GM12892 (cell line): ENCODE results near the gene CA9.

Source experiments
- POLR2A ChIP-seq: IDR thresholded peaks from 2 replicates; pipeline ENCODE4 v1.6.1; 2011; ENCODE audit warnings: low read depth, low read length, control low read depth
- POLR2AphosphoS5 ChIP-seq: IDR thresholded peaks from 2 replicates; pipeline ENCODE4 v1.6.1; 2011; ENCODE audit warnings: low read depth, low read length, control low read depth

- no peak for TF ChIP-seq POLR2A
- no peak for TF ChIP-seq POLR2AphosphoS5
Observed at GRCh38 chr9:35652829-35653209, 20.9 kb upstream of the CA9 start.
